IMR-90 (cell line): ENCODE data around the gene TASP1. TPM values are rescaled to one million over a fixed set of nuclear protein-coding genes. Genes with fewer than 3 reads are reported as not detected.

Experiments
- ATAC-seq: fragments of 200-7000 bp; cut with Tn5 transposase; 2 replicates; pipeline ENCODE4 v1.9.1; 2020; ENCODE audit warnings: low read depth, mild to moderate bottlenecking, moderate library complexity
- BruUV-seq: library from RNA; stranded (reverse); fragments of 400-500 nt; replicated peaks from 2 replicates; lab custom pipeline; 2021; lab: Mats Ljungman, UMichigan
- CTCF ChIA-PET: fragments of 300-600 bp; formaldehyde crosslinking; extraction: SDS; loops from one replicate; lab custom pipeline; 2021; ENCODE audit warnings: antibody characterized with exemption; lab: Yijun Ruan, JAX
- POLR2A ChIA-PET: fragments of 300-600 bp; sonication (Branson Sonifier 250); formaldehyde crosslinking; loops from one replicate; lab custom pipeline; 2022; ENCODE audit warnings: antibody characterized with exemption; ENCODE audit not compliant: unreplicated experiment; lab: Charles Lee
- DNase-seq: peaks from one replicate; pipeline ENCODE4 v3.0.0; 2013
- H2AFZ ChIP-seq: replicated peaks from 2 replicates; pipeline ENCODE3; 2013; ENCODE audit warnings: low read length, mild to moderate bottlenecking; ENCODE audit not compliant: poor library complexity
- H2AK5ac ChIP-seq: 2 replicates; pipeline ENCODE4 v1.6.1; 2013; ENCODE audit warnings: low read depth, low read length, inconsistent platforms
- H2AK9ac ChIP-seq: replicated peaks from 2 replicates; pipeline ENCODE3; 2013; ENCODE audit warnings: mild to moderate bottlenecking, low read depth, low read length, moderate library complexity; ENCODE audit not compliant: poor library complexity
- H2BK120ac ChIP-seq: 2 replicates; pipeline ENCODE4 v1.6.1; 2013; ENCODE audit warnings: low read depth, low read length, inconsistent platforms
- H2BK15ac ChIP-seq: 3 replicates; pipeline ENCODE4 v1.6.1; 2013; ENCODE audit warnings: low read depth, low read length, inconsistent platforms
- H2BK20ac ChIP-seq: 2 replicates; pipeline ENCODE4 v1.6.1; 2013; ENCODE audit warnings: low read depth, mild to moderate bottlenecking, inconsistent platforms, low read length, moderate library complexity
- H2BK5ac ChIP-seq: 2 replicates; pipeline ENCODE4 v1.6.1; 2013; ENCODE audit warnings: mild to moderate bottlenecking, low read depth, low read length, inconsistent platforms; ENCODE audit not compliant: poor library complexity, severe bottlenecking
- H3K14ac ChIP-seq: replicated peaks from 2 replicates; pipeline ENCODE4 v1.6.1; 2013; ENCODE audit warnings: low read depth, low read length, inconsistent platforms
- H3K18ac ChIP-seq: 2 replicates; pipeline ENCODE4 v1.6.1; 2013; ENCODE audit warnings: low read depth, low read length, control low read depth
- H3K23ac ChIP-seq: 2 replicates; pipeline ENCODE4 v1.6.1; 2013; ENCODE audit warnings: low read depth, low read length, inconsistent platforms
- H3K27ac ChIP-seq: 2 replicates; pipeline ENCODE4 v1.5.1; 2013; ENCODE audit warnings: mild to moderate bottlenecking, control low read depth, low read length; ENCODE audit not compliant: insufficient read depth
- H3K27me3 ChIP-seq: 2 replicates; pipeline ENCODE4 v1.6.1; 2013; ENCODE audit warnings: low read length; ENCODE audit not compliant: control insufficient read depth, insufficient read depth
- H3K36me3 ChIP-seq: 2 replicates; pipeline ENCODE4 v1.6.1; 2013; ENCODE audit warnings: low read length, mixed read lengths; ENCODE audit not compliant: control insufficient read depth, insufficient read depth
- H3K4ac ChIP-seq: 2 replicates; pipeline ENCODE4 v1.6.1; 2013; ENCODE audit warnings: low read depth, low read length, inconsistent platforms
- H3K4me1 ChIP-seq: 2 replicates; pipeline ENCODE4 v1.6.1; 2013; ENCODE audit warnings: low read length, mixed read lengths; ENCODE audit not compliant: control insufficient read depth, insufficient read depth
- H3K4me2 ChIP-seq: 2 replicates; pipeline ENCODE4 v1.6.1; 2013; ENCODE audit warnings: low read depth, mild to moderate bottlenecking, control low read depth, low read length, moderate library complexity
- H3K4me3 ChIP-seq: 2 replicates; pipeline ENCODE4 v1.5.1; 2013; ENCODE audit warnings: low read depth, mild to moderate bottlenecking, control low read depth, low read length, moderate library complexity; ENCODE audit not compliant: insufficient read depth
- H3K56ac ChIP-seq: 2 replicates; pipeline ENCODE4 v1.6.1; 2013; ENCODE audit warnings: low read length, inconsistent platforms; ENCODE audit not compliant: insufficient read depth; ENCODE audit errors: extremely low read depth
- H3K79me1 ChIP-seq, 2 experiments: 2 replicates each; pipeline ENCODE4 v1.6.1; 2013; ENCODE audit warnings: low read length in 2 of 2, inconsistent platforms in 1 of 2, low read depth in 1 of 2
- H3K9ac ChIP-seq: 2 replicates; pipeline ENCODE4 v1.6.1; 2013; ENCODE audit warnings: low read depth, low read length, control low read depth
- H3K9me1 ChIP-seq: 2 replicates; pipeline ENCODE4 v1.6.1; 2013; ENCODE audit warnings: low read length, inconsistent platforms; ENCODE audit not compliant: insufficient read depth
- H3K9me3 ChIP-seq: 2 replicates; pipeline ENCODE4 v1.6.1; 2013; ENCODE audit warnings: low read length; ENCODE audit not compliant: control insufficient read depth, insufficient read depth
- H4K20me1 ChIP-seq: 2 replicates; pipeline ENCODE4 v1.6.1; 2013; ENCODE audit warnings: low read length, inconsistent platforms; ENCODE audit not compliant: insufficient read depth
- H4K5ac ChIP-seq: 2 replicates; pipeline ENCODE4 v1.6.1; 2013; ENCODE audit warnings: mild to moderate bottlenecking, low read depth, low read length, control low read depth
- H4K8ac ChIP-seq, 2 experiments: 2 replicates each; pipeline ENCODE4 v1.6.1; 2013; ENCODE audit warnings: low read depth in 2 of 2, low read length in 2 of 2, control low read depth in 1 of 2, inconsistent platforms in 1 of 2
- H4K91ac ChIP-seq: 2 replicates; pipeline ENCODE4 v1.6.1; 2013; ENCODE audit warnings: low read depth, low read length, inconsistent platforms; ENCODE audit not compliant: insufficient read depth
- BHLHE40 ChIP-seq: fragments of 150-350 bp; IDR thresholded peaks from 2 replicates; pipeline ENCODE4 v1.6.1; 2016; ENCODE audit warnings: mild to moderate bottlenecking, low read depth, low read length
- CEBPB ChIP-seq: IDR thresholded peaks from 2 replicates; pipeline ENCODE4 v1.6.1; 2012; ENCODE audit warnings: low read depth, low read length, improper control_type of control experiment
- CHD1 ChIP-seq: IDR thresholded peaks from 2 replicates; pipeline ENCODE4 v1.6.1; 2012; ENCODE audit warnings: low read depth, low read length, improper control_type of control experiment
- CTCF ChIP-seq: conservative IDR thresholded peaks from 2 replicates; pipeline ENCODE4 v1.5.1; 2012; ENCODE audit warnings: mild to moderate bottlenecking, low read depth, low read length, improper control_type of control experiment
- ELK1 ChIP-seq: fragments of 150-350 bp; IDR thresholded peaks from 2 replicates; pipeline ENCODE4 v1.6.1; 2016; ENCODE audit warnings: low read depth, mild to moderate bottlenecking, low read length, moderate library complexity, borderline replicate concordance
- FOS ChIP-seq: fragments of 150-350 bp; IDR thresholded peaks from 2 replicates; pipeline ENCODE4 v1.6.1; 2016; ENCODE audit warnings: low read depth, low read length
- MAFK ChIP-seq: IDR thresholded peaks from 2 replicates; pipeline ENCODE4 v1.6.1; 2012; ENCODE audit warnings: low read depth, low read length, improper control_type of control experiment
- MAZ ChIP-seq: IDR thresholded peaks from 2 replicates; pipeline ENCODE4 v1.6.1; 2012; ENCODE audit warnings: low read depth, mild to moderate bottlenecking, low read length, improper control_type of control experiment, moderate library complexity, borderline replicate concordance
- MXI1 ChIP-seq: IDR thresholded peaks from 2 replicates; pipeline ENCODE4 v1.6.1; 2012; ENCODE audit warnings: low read depth, mild to moderate bottlenecking, low read length, moderate library complexity, borderline replicate concordance
- NFE2L2 ChIP-seq: fragments of 150-350 bp; IDR thresholded peaks from 2 replicates; pipeline ENCODE4 v1.6.1; 2016; ENCODE audit warnings: low read depth, mild to moderate bottlenecking, low read length
- RAD21 ChIP-seq: IDR thresholded peaks from 2 replicates; pipeline ENCODE4 v1.6.1; 2012; ENCODE audit warnings: low read length, improper control_type of control experiment
- RCOR1 ChIP-seq: IDR thresholded peaks from 2 replicates; pipeline ENCODE4 v1.6.1; 2012; ENCODE audit warnings: mild to moderate bottlenecking, low read length, improper control_type of control experiment; ENCODE audit not compliant: insufficient replicate concordance
- RFX5 ChIP-seq: IDR thresholded peaks from 2 replicates; pipeline ENCODE4 v1.8.0; 2012; ENCODE audit warnings: low read depth, mild to moderate bottlenecking, low read length, moderate library complexity
- SMC3 ChIP-seq: fragments of 150-350 bp; IDR thresholded peaks from 2 replicates; pipeline ENCODE4 v1.6.1; 2016; ENCODE audit warnings: low read depth, mild to moderate bottlenecking, antibody characterized with exemption, low read length, moderate library complexity
- USF2 ChIP-seq: fragments of 150-350 bp; IDR thresholded peaks from 2 replicates; pipeline ENCODE4 v1.6.1; 2017; ENCODE audit warnings: mild to moderate bottlenecking, antibody characterized with exemption, low read length, low read depth
- WGBS, 2 experiments: methylation state at CpG; one replicate each; pipeline versions ENCODE4 v1.1.5 to v1.1.7; 2013; ENCODE audit warnings: missing lambda C conversion rate in 2 of 2; ENCODE audit not compliant: insufficient read length in 1 of 2; ENCODE audit errors: extremely low coverage in 2 of 2; 5-methylcytosine and 5-hydroxymethylcytosine counted together
- dilution Hi-C: fragments of 300-500 bp; cut with HindIII; formaldehyde crosslinking; loops from one replicate; pipeline ENCODE4 v1.14.3; 2018; ENCODE audit warnings: low sequenced_read_pairs; ENCODE audit not compliant: unreplicated experiment
- in situ Hi-C: fragments of 300-500 bp; cut with MboI; formaldehyde crosslinking; loops from 3 replicates; pipeline ENCODE4 v1.14.3; 2019; ENCODE audit warnings: low sequenced_read_pairs, inconsistent platforms, mixed read lengths
- intact Hi-C: fragments of 100-400 bp; cut with micrococcal nuclease; formaldehyde crosslinking; loops from 2 replicates; pipeline ENCODE4 v1.10.0; 2022
- polyA plus RNA-seq, 3 experiments: library from polyadenylated mRNA; depleted of rRNA; stranded (reverse); fragments of >200 nt; gene quantifications; 2 replicates each; pipeline ENCODE4 v1.2.3, GENCODE V29; 2012; ENCODE audit warnings: low replicate concordance in 1 of 3
- total RNA-seq: library from RNA; depleted of rRNA; stranded (reverse); fragments of >200 nt; gene quantifications from 2 replicates; pipeline ENCODE4 v1.2.3, GENCODE V29; 2012

Gene TASP1
- total and polyA plus RNA-seq, 2 of the 4 experiments (the other 2 are of a cell fraction), result 3.9 to 7.9 TPM

GRCh38 chr20:13515291-13515690, 123.4 kb downstream of the TASP1 start:
- Histone ChIP-seq H3K27ac (peak overlapping the region; percentile 87; the same call in 1 of the 2 replicates), H2AFZ (no peak overlapping the region), H3K4me1 (peaks cover 15% of the 10 kb centered on the region), H3K9me3 (no peaks in the 10 kb centered on the region), H3K9ac (no peak overlapping the region), H3K79me1 (no peaks in the 10 kb centered on the region), H4K20me1 (no peaks in the 10 kb centered on the region), H2BK5ac (peak overlapping the region; percentile 21), H2BK120ac (peak overlapping the region; percentile 39; the same call in 1 of the 2 replicates), H2AK9ac (no peak overlapping the region), H4K91ac (0 out of 2 replicates have a peak overlapping the region, but pooled peaks have one; percentile 57), H3K4ac (no peak overlapping the region), H3K4me3 (no peak overlapping the region), H4K5ac (peak overlapping the region; percentile 57), H2BK15ac (peak overlapping the region; percentile 62), H2BK20ac (peak overlapping the region; percentile 54; the same call in 1 of the 2 replicates), H3K36me3 (no peaks in the 10 kb centered on the region; the same call in 1 of the 2 replicates), H4K8ac (no peak overlapping the region), H3K18ac (peak overlapping the region; percentile 65; the same call in 1 of the 2 replicates), H3K27me3 (no peaks in the 10 kb centered on the region), H3K4me2 (peak overlapping the region; percentile 35; the same call in 1 of the 2 replicates), H3K56ac (no peak overlapping the region), H3K9me1 (peaks cover 3% of the 10 kb centered on the region; the same call in 1 of the 2 replicates), H3K23ac (0 out of 2 replicates have a peak overlapping the region, but pooled peaks have one; percentile 57), H2AK5ac (0 out of 2 replicates have a peak overlapping the region, but pooled peaks have one; percentile 38), H3K14ac (no peak overlapping the region)
- no TSS peak for BruUV-seq
- in situ Hi-C loops, result no loop called here
- peak; percentile 52 for DNase-seq
- WGBS, 2 experiments, result no CpG with 5 or more reads among the region's 1 CpG
- intact Hi-C loops, result no loop called here
- dilution Hi-C loops, result no loop called here
- TF ChIP-seq CHD1 (no peak), BHLHE40 (no peak), FOS (no peak), CEBPB (no peak), RAD21 (no peak), MAFK (no peak), MXI1 (no peak), NFE2L2 (no peak), MAZ (no peak), ELK1 (no peak), USF2 (no peak), RFX5 (no peak), CTCF (no peak), SMC3 (no peak), RCOR1 (no peak)
- ATAC-seq, result peak; percentile 33
- ChIA-PET POLR2A (no interaction called here), CTCF (interaction anchor here (0.8 to 1.7 kb wide), 2 partner anchors 30 to 31 kb away, joined by 4 to 6 read pairs; no protein-coding TSS in a partner anchor)
